Mucosa of descending colon (tissue), 3 donors: ENCODE results near the gene ZNF207. TPM values are rescaled to one million over a fixed set of nuclear protein-coding genes. Genes with fewer than 3 reads are reported as not detected.
"Not testable (repeated sequence)": the region's sequence is repeated elsewhere in the genome, so short reads cannot be mapped to it uniquely, and the experiment has no call there.

Experiments
- ATAC-seq: fragments of 200-7000 bp; cut with Tn5 transposase; one replicate; pipeline ENCODE4 v1.9.1; 2020; ENCODE audit warnings: mild to moderate bottlenecking, moderate library complexity
- DNase-seq, 3 donors: peaks; one replicate each; pipeline ENCODE4 v3.0.0-alpha.2; 2020
- H3K36me3 ChIP-seq: fragments of 200-600 bp; one replicate; pipeline ENCODE4 v1.8.0; 2021; ENCODE audit warnings: low read depth, mild to moderate bottlenecking
- H3K4me1 ChIP-seq: fragments of 200-600 bp; one replicate; pipeline ENCODE4 v1.8.0; 2021; ENCODE audit warnings: low read depth, mild to moderate bottlenecking
- H3K4me3 ChIP-seq: fragments of 200-600 bp; one replicate; pipeline ENCODE4 v1.8.0; 2021; ENCODE audit warnings: mild to moderate bottlenecking
- H3K9me3 ChIP-seq: fragments of 200-600 bp; one replicate; pipeline ENCODE4 v1.8.0; 2021; ENCODE audit warnings: mild to moderate bottlenecking
- intact Hi-C, 2 donors: fragments of 100-400 bp; cut with DNase I in 1 of 2; cut with micrococcal nuclease in 1 of 2; formaldehyde crosslinking; loops; one replicate each; pipeline versions ENCODE4 v1.11.0 to v1.11.1; 2022; cut with DNase I, micrococcal nuclease
- total RNA-seq, 3 donors: library from RNA; stranded (reverse); fragmentation: NEBNext Ultra II Directional in 2 of 3; extraction: Animal tissue kit (Norgen Biotek cat#: 25700) in 2 of 3; gene quantifications; one replicate each; pipeline versions ENCODE4 v1.2.1 to v1.2.4, GENCODE V29; 2021 to 2023
- TF ChIP-seq, protein P1 (sequence below): fragments of 200-600 bp; IDR thresholded peaks from one replicate; pipeline ENCODE4 v1.8.0; 2022; ENCODE audit warnings: antibody characterized with exemption, mild to moderate bottlenecking
- donor health status: DM: no; HTN: no; CAD: no; lungs with moderate emphysema.
- donor health status: DM: no; HTN: no; CAD: no.
- donor health status: DM: no; HTN: yes; CAD: no.

The ZNF207 gene
- total RNA-seq, 3 donors from 2014 or later: 141 to 168 (median 161) TPM

DNA sequence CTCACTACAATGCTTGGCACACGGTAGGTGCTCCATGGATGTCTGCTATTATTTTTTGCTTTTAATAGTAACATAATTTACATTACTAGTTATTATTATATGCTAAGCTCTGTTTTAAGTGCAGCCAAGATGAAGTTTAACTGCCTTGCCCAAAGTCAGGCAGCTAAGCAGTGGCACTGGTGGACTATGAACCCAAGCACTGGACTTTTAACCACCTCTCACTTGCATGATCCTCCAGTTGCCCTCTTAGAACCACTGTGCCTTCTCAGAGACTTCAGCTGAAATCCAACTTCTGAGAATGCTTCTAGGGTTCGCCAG is 1.5 kb upstream of the ZNF207 start:
- Histone ChIP-seq H3K9me3 (no peaks in the 10 kb centered on the region), H3K4me1 (peaks cover 23% of the 10 kb centered on the region), H3K36me3 (no peaks in the 10 kb centered on the region), H3K4me3 (no peak overlapping the region)
- DNase-seq: peak in 1 of 3 donors; percentile 41
- TF ChIP-seq, protein P1, sequence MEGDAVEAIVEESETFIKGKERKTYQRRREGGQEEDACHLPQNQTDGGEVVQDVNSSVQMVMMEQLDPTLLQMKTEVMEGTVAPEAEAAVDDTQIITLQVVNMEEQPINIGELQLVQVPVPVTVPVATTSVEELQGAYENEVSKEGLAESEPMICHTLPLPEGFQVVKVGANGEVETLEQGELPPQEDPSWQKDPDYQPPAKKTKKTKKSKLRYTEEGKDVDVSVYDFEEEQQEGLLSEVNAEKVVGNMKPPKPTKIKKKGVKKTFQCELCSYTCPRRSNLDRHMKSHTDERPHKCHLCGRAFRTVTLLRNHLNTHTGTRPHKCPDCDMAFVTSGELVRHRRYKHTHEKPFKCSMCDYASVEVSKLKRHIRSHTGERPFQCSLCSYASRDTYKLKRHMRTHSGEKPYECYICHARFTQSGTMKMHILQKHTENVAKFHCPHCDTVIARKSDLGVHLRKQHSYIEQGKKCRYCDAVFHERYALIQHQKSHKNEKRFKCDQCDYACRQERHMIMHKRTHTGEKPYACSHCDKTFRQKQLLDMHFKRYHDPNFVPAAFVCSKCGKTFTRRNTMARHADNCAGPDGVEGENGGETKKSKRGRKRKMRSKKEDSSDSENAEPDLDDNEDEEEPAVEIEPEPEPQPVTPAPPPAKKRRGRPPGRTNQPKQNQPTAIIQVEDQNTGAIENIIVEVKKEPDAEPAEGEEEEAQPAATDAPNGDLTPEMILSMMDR: no peak
- intact Hi-C loops: no loop called here
- no peak for ATAC-seq

DNA sequence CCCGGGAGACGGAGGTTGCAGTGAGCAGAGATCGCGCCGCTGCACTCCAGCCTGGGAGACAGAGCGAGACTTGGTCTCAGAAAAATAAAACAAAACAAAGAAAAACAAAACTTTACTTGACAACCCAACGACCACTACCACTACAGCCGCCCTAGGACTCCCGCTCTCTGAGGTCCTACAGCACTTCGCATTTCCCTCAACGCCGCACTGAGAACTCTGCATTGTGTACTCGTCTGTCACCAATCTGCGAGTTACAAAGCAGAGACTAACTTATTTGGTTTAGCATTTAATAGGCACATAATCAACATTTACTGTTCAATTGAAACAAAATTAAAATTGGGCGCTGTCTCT is 479 bp upstream of the ZNF207 start:
- intact Hi-C loops: no loop called here
- peak in 2 of 3 donors; percentile 42 to 57 for DNase-seq
- no peaks in the 10 kb centered on the region for H3K36me3 ChIP-seq
- peak; percentile 21 for ATAC-seq
- peaks cover 33% of the 10 kb centered on the region for H3K4me1 ChIP-seq
- H3K4me3 ChIP-seq: peak overlapping the region; percentile 96
- TF ChIP-seq, protein P1: no peak
- H3K9me3 ChIP-seq: no peaks in the 10 kb centered on the region

DNA sequence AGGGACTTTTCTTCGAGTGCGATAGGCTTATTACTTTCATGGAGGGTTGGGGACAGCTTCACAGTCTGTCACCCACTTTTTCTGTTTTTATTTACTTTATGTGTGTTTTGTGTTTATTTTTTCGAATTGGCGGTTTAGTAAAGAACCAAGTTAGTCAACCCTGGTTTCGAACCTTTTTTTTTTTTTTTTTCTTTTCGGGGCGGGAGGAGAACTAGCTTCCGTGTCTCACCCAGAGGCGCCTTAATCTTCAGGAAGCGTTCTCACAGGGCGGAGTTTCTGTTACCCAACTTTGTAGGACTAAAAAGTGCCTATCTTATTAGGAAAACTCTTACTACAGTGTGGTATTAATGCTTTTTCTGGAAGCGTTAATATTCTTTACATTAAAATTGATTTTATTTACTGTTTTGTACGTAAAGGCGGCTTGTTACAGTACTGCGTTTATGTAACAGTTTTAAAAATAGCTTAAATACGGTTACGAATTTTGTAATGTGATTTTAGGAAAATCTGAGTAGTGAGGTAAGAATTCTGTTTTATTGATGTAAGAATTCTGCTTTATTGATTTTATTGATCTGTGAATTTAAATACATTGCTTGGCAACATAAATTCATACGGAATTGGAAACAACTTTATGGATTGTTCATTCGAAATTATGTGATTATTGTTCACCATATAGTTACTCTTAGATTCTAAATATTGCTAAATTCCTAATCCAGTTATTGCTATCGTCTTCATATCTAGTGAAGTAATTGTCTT is 885 bp downstream of the ZNF207 start:
- Histone ChIP-seq H3K9me3 (no peaks in the 10 kb centered on the region), H3K4me3 (peak overlapping the region; percentile 96), H3K4me1 (peaks cover 41% of the 10 kb centered on the region), H3K36me3 (no peaks in the 10 kb centered on the region)
- ATAC-seq (peak; percentile 64), DNase-seq (peak in 1 of 3 donors; percentile 62)
- intact Hi-C loops: no loop called here
- TF ChIP-seq, protein P1: no peak

DNA sequence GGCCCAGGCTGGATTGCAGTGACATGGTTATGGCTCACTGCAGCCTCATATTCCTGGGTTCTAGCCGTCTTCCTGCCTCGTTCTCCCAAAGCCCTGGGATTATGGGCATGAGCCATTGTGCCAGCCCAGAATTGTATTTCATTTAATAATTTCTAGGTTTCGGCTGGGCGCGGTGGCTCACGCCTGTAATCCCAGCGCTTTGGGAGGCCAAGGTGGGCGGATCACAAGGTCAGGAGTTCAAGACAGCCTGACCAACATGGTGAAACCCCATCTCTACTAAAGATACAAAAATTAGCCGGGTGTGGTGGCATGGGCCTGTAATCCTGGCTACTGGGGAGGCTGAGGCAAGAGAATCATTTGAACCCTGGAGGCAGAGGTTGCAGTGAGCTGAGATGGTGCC is 2.8 kb downstream of the ZNF207 start:
- intact Hi-C loops, H3K4me3 ChIP-seq, ATAC-seq, DNase-seq, H3K36me3 ChIP-seq, H3K9me3 ChIP-seq: not testable (repeated sequence)
- peaks cover 44% of the 10 kb centered on the region for H3K4me1 ChIP-seq

DNA sequence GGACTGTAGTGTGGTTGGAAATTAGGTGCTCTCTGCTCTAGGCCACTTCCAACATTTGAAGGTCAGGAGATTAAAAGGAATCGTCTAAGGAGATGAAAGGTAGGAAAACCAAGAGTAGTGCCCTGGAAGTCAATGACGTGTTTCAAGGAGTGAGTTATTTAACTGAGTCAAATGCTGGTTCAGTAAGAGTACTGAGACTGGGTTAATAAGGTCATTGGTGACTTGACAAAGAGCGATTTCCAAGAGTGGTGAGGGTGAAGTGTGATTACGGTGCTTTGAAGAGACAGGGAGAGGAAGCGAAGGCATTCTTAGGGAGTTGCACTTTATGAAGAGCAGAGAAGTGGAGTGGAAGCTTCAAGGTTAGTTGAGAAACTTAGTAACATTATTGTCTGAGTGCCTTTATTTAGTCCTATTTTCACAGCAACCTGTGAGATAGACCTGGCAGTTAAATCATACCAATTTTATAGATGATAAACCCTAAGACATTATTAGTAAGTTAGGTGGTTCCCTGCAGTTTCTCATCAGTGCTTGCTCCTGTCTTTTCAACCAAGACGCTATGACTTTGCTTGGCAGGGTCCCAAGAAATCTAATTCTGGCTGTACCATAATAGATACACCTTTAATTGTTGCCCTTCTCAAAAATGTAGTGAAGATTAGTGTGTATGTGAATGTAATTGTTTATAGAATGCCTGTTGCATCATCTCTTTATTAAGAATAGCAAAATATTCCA is 5.9 kb downstream of the ZNF207 start:
- no peak for DNase-seq
- Histone ChIP-seq H3K4me3 (no peak overlapping the region), H3K36me3 (peaks cover 7% of the 10 kb centered on the region), H3K4me1 (peaks cover 40% of the 10 kb centered on the region), H3K9me3 (no peaks in the 10 kb centered on the region)
- TF ChIP-seq, protein P1: no peak
- intact Hi-C loops: no loop called here
- no peak for ATAC-seq

DNA sequence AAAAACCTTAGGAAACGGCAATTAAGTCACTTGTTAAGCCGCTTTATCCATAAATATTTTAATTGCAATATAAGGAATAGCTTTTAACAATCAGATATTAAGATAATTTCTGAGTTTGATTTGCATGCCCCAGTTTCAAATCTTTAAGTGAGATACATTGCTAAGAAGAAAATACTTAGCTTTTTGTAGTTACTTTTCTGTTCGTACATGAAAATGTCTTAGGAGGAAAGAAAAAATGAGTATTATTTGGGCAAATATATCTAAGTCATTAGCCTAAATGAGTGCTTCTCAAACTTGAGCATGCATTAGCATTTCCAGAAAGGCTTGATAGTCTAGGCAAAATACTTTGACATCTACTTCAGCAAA is 6.4 kb downstream of the ZNF207 start:
- no peak for ATAC-seq
- intact Hi-C loops: no loop called here
- TF ChIP-seq, protein P1: no peak
- Histone ChIP-seq H3K36me3 (peaks cover 11% of the 10 kb centered on the region), H3K9me3 (no peaks in the 10 kb centered on the region), H3K4me1 (peaks cover 40% of the 10 kb centered on the region), H3K4me3 (no peak overlapping the region)
- no peak for DNase-seq
